Glutamatergic neuron (in vitro differentiated cells): ENCODE measurements around the gene CYP4F8. TPM values are rescaled to one million over a fixed set of nuclear protein-coding genes. Genes with fewer than 3 reads are reported as not detected.
"Not testable (repeated sequence)": the region's sequence is repeated elsewhere in the genome, so short reads cannot be mapped to it uniquely, and the experiment has no call there.

Experiments
- DNase-seq: peaks from one replicate; pipeline ENCODE4 v3.0.0; 2022
- H3K27ac Mint-ChIP-seq: one replicate; pipeline ENCODE4 v1.8.0; 2020; ENCODE audit warnings: mild to moderate bottlenecking, mixed read lengths, inconsistent platforms; ENCODE audit not compliant: unreplicated experiment
- H3K27me3 Mint-ChIP-seq: one replicate; pipeline ENCODE4 v1.8.0; 2020; ENCODE audit warnings: mild to moderate bottlenecking, moderate library complexity, mixed read lengths, inconsistent platforms; ENCODE audit not compliant: unreplicated experiment
- H3K36me3 Mint-ChIP-seq: one replicate; pipeline ENCODE4 v1.8.0; 2020; ENCODE audit warnings: mild to moderate bottlenecking, mixed read lengths, inconsistent platforms; ENCODE audit not compliant: unreplicated experiment
- H3K4me1 Mint-ChIP-seq: one replicate; pipeline ENCODE4 v1.8.0; 2020; ENCODE audit warnings: mild to moderate bottlenecking, low read depth, mixed read lengths, inconsistent platforms; ENCODE audit not compliant: unreplicated experiment
- H3K4me3 Mint-ChIP-seq: one replicate; pipeline ENCODE4 v1.8.0; 2020; ENCODE audit warnings: mild to moderate bottlenecking, mixed read lengths, inconsistent platforms; ENCODE audit not compliant: unreplicated experiment
- H3K9me3 Mint-ChIP-seq: one replicate; pipeline ENCODE4 v1.8.0; 2020; ENCODE audit warnings: mild to moderate bottlenecking, moderate library complexity, mixed read lengths, inconsistent platforms; ENCODE audit not compliant: unreplicated experiment
- CTCF ChIP-seq: fragments of 200-600 bp; sonication (generic); IDR thresholded peaks from one replicate; pipeline ENCODE4 v1.5.0; 2021; ENCODE audit not compliant: partially characterized antibody, unreplicated experiment
- total RNA-seq: library from RNA; stranded (reverse); fragmentation: NEBNext Ultra II Directional; extraction: Animal tissue kit (Norgen Biotek cat#: 25700); gene quantifications from one replicate; pipeline ENCODE4 v1.2.1, GENCODE V29; 2021; ENCODE audit not compliant: unreplicated experiment

Gene CYP4F8
- total RNA-seq, 1 donor from 2014 or later, result not detected

- Mint-ChIP-seq H3K9me3 (peaks cover 2% of the 10 kb centered on the region), H3K27ac (no peak overlapping the region), H3K4me3 (no peak overlapping the region)
Observed at GRCh38 chr19:15588265-15588664, 26.8 kb upstream of the CYP4F8 start.

GRCh38 chr19:15589760-15590451, 25.1 kb upstream of the CYP4F8 start:
- no peak for TF ChIP-seq CTCF
- H3K4me3 Mint-ChIP-seq, result no peak overlapping the region
- peaks cover 7% of the 10 kb centered on the region for H3K27me3 Mint-ChIP-seq
- H3K36me3 Mint-ChIP-seq, result peaks cover 4% of the 10 kb centered on the region
- DNase-seq, result no peak
- H3K27ac Mint-ChIP-seq, result no peak overlapping the region
- H3K4me1 Mint-ChIP-seq, result no peaks in the 10 kb centered on the region
- H3K9me3 Mint-ChIP-seq, result peaks cover 3% of the 10 kb centered on the region

More at GRCh38 chr19:15588265-15588664, 26.8 kb upstream of the CYP4F8 start:
- H3K36me3 Mint-ChIP-seq, result no peaks in the 10 kb centered on the region
- TF ChIP-seq CTCF, result no peak
- peaks cover 7% of the 10 kb centered on the region for H3K27me3 Mint-ChIP-seq
- no peaks in the 10 kb centered on the region for H3K4me1 Mint-ChIP-seq
- no peak for DNase-seq

GRCh38 chr19:15591796-15592195, 23.2 kb upstream of the CYP4F8 start:
- Mint-ChIP-seq H3K9me3 (peaks cover 7% of the 10 kb centered on the region), H3K27me3 (peaks cover 7% of the 10 kb centered on the region), H3K27ac (no peak overlapping the region), H3K4me3 (no peak overlapping the region), H3K4me1 (no peaks in the 10 kb centered on the region), H3K36me3 (peaks cover 4% of the 10 kb centered on the region)
- TF ChIP-seq CTCF, result no peak
- DNase-seq, result no peak

- not testable (repeated sequence) for H3K27ac Mint-ChIP-seq, H3K4me3 Mint-ChIP-seq, DNase-seq, H3K36me3 Mint-ChIP-seq, H3K27me3 Mint-ChIP-seq, H3K9me3 Mint-ChIP-seq, H3K4me1 Mint-ChIP-seq
Observed at GRCh38 chr19:15592506-15592905, 22.5 kb upstream of the CYP4F8 start.

GRCh38 chr19:15593766-15594165, 21.3 kb upstream of the CYP4F8 start:
- not testable (repeated sequence) for H3K9me3 Mint-ChIP-seq, H3K4me1 Mint-ChIP-seq

GRCh38 chr19:15595069-15595468, 19.9 kb upstream of the CYP4F8 start:
- H3K4me1 Mint-ChIP-seq, result no peaks in the 10 kb centered on the region
- peaks cover 4% of the 10 kb centered on the region for H3K36me3 Mint-ChIP-seq
- H3K27me3 Mint-ChIP-seq, result peaks cover 5% of the 10 kb centered on the region
- H3K9me3 Mint-ChIP-seq, result peaks cover 7% of the 10 kb centered on the region
- H3K4me3 Mint-ChIP-seq, result no peak overlapping the region
- H3K27ac Mint-ChIP-seq, result no peak overlapping the region
- TF ChIP-seq CTCF, result no peak
- no peak for DNase-seq

More at GRCh38 chr19:15593766-15594165, 21.3 kb upstream of the CYP4F8 start:
- not testable (repeated sequence) for H3K27ac Mint-ChIP-seq, DNase-seq, H3K27me3 Mint-ChIP-seq, H3K4me3 Mint-ChIP-seq, H3K36me3 Mint-ChIP-seq

- not testable (repeated sequence) for H3K4me3 Mint-ChIP-seq, H3K4me1 Mint-ChIP-seq, H3K36me3 Mint-ChIP-seq, H3K9me3 Mint-ChIP-seq, DNase-seq, H3K27ac Mint-ChIP-seq, H3K27me3 Mint-ChIP-seq
Observed at GRCh38 chr19:15607978-15608925, 6.8 kb upstream of the CYP4F8 start.
